Measurements from ENCODE around the gene RPAP2. TPM values are rescaled to one million over a fixed set of nuclear protein-coding genes. Genes with fewer than 3 reads are reported as not detected.

The RPAP2 gene
- total RNA-seq, 1 donor from 2014 or later: 20.3 TPM

DNA sequence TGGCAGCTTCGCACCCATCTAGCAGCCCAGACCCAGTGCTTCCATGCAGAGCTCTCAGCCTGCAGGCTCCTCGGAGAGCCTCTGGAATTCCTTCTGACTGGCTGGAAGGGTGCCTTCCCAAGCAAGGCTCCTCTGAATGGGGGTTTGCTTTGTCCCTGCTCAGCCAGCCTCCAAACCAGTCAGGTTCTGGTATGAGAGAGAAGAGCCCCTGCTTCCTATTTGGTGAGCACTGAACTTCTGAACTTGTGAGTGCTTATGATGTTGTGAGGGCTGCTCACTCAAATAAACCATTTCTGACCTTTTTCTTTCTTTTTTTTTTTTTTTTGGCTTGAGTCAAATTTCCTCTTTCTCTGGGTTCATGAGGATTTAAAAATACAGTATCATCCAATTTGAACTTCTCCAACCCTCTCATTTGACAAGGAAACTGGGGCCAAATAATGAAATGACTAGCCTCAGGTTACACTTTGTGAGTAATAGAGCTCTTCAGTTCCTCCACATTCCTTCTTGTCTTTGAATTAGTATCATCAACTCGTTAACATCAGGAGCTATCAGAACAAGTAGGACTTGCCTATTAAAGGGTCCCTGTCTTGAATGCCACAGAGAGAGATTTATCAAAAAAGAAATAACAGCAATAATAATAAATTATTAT is 148.3 kb downstream of the RPAP2 start:
- no peak for ATAC-seq

DNA sequence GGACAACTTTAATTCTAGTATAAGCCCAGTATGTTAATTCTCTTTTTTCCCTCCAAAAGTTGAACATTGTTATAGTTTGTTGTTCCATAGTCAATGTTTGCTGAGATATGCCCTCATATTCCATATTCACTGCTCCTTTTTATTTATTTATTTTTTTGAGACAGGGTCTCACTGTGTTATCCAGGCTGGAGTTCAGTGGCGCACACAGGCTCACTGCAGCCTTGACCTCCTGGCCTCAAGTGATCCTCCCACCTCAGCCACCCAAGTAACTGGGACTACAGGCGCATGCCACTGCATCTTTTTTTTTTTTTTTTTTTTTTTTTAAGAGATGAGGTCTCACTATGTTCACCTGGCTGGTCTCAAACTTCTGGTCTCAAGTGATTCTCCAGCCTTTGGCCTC is 149.1 kb downstream of the RPAP2 start:
- ATAC-seq: no peak

Other genes with a start within 250 kb of the RPAP2 start
- gene SETSIP, start 223.6 kb upstream of the RPAP2 start, total RNA-seq: not detected
- gene BTBD8, start 218.7 kb upstream of the RPAP2 start, total RNA-seq: 1.8 TPM
- not detected for gene C1orf146, start 81.1 kb upstream of the RPAP2 start, total RNA-seq
- 8.9 TPM for gene GLMN, start 72 bp upstream of the RPAP2 start, total RNA-seq
- gene GFI1, start 187.9 kb downstream of the RPAP2 start, total RNA-seq: 0.24 TPM

Measured in esophagus mucosa (tissue), 1 donor.